ENCODE results near the gene PLCB2.

The PLCB2 gene, protein sequence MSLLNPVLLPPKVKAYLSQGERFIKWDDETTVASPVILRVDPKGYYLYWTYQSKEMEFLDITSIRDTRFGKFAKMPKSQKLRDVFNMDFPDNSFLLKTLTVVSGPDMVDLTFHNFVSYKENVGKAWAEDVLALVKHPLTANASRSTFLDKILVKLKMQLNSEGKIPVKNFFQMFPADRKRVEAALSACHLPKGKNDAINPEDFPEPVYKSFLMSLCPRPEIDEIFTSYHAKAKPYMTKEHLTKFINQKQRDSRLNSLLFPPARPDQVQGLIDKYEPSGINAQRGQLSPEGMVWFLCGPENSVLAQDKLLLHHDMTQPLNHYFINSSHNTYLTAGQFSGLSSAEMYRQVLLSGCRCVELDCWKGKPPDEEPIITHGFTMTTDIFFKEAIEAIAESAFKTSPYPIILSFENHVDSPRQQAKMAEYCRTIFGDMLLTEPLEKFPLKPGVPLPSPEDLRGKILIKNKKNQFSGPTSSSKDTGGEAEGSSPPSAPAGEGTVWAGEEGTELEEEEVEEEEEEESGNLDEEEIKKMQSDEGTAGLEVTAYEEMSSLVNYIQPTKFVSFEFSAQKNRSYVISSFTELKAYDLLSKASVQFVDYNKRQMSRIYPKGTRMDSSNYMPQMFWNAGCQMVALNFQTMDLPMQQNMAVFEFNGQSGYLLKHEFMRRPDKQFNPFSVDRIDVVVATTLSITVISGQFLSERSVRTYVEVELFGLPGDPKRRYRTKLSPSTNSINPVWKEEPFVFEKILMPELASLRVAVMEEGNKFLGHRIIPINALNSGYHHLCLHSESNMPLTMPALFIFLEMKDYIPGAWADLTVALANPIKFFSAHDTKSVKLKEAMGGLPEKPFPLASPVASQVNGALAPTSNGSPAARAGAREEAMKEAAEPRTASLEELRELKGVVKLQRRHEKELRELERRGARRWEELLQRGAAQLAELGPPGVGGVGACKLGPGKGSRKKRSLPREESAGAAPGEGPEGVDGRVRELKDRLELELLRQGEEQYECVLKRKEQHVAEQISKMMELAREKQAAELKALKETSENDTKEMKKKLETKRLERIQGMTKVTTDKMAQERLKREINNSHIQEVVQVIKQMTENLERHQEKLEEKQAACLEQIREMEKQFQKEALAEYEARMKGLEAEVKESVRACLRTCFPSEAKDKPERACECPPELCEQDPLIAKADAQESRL

DNA sequence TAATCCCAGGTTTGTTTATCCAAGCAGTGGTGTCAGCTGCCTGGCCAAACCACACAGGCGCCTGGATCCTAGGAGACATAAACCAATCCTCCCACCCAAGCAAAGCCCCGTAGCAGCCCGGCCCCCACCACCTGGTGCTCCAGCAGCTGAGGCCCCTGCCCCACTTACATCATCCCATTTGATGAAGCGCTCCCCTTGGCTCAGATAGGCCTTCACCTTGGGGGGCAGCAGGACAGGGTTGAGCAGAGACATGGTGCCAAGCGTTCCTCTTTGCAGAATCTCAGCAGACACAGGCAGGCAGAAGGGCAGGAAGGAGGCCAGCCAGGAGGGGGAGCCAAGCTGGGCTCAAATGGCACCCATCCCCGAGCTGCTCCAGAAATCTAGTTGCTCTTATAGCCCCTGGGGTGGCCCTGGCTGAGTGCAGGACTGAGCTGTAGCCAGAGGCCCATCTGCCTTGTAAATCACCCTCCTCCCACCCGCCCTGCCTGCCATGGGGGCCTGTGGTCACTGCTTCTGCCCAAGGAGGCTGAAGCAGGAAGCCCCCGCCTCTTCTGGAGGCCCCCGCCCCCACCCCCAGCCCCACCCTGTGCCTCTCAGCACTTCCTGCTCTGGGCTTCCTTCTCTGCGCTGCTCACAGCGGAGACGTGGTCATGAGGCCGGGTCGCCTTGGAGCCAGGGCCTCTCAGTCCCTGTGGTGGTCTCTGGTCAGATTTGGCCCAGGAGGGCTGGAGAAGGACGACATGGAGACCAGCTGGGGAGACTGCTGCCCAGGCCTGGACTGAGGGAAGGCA is at the start of gene PLCB2:
Gene PLCB2, minus strand, starts transcription at position 515 of the 791 bp plus-strand sequence. Its CDS starts 263 bp downstream, at position 252.
- no peak for DNase-seq (ENCODE audit: low spot score)

DNA sequence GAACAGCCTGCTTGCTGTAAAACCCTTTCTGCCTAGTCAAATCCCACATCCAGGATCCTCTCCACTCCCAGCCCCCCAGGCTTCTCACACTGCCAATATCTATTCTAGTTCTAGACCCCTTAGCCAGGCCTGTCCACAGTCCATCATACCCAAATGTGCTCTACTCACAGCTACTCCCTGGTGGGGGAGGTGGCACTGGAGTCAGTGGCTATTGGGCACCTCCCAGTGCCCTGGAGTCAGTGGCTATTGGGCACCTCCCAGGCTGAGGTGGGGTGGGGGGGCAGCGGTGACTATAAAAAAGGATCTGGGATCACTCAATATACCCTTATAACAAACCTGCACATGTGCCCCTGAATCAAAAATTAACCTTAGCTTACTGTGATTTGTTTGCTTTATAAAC is 49.5 kb upstream of the PLCB2 start:
- no peak for DNase-seq (ENCODE audit: low spot score)

DNA sequence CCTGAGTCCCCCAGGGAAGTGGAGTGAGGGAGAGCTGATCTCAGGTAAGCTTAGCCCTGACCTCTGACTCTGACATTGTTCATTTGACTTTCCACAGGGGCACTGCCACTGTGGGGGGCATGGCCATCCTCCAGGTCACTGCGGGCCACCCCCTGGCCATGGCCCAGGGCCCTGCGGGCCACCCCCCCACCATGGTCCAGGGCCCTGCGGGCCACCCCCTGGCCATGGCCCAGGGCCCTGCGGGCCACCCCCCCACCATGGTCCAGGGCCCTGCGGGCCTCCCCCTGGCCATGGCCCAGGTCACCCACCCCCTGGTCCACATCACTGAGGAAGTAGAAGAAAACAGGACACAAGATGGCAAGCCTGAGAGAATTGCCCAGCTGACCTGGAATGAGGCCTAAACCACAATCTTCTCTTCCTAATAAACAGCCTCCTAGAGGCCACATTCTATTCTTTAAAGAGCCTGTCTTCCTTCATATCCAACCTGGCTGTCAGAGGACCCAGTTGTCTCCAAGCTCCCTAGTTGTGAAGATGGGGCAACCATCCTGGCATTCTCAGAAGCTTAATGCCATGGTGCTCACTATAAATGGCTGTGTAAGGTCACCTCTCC is 48.3 kb upstream of the PLCB2 start:
- DNase-seq (ENCODE audit: low spot score): no peak

DNA sequence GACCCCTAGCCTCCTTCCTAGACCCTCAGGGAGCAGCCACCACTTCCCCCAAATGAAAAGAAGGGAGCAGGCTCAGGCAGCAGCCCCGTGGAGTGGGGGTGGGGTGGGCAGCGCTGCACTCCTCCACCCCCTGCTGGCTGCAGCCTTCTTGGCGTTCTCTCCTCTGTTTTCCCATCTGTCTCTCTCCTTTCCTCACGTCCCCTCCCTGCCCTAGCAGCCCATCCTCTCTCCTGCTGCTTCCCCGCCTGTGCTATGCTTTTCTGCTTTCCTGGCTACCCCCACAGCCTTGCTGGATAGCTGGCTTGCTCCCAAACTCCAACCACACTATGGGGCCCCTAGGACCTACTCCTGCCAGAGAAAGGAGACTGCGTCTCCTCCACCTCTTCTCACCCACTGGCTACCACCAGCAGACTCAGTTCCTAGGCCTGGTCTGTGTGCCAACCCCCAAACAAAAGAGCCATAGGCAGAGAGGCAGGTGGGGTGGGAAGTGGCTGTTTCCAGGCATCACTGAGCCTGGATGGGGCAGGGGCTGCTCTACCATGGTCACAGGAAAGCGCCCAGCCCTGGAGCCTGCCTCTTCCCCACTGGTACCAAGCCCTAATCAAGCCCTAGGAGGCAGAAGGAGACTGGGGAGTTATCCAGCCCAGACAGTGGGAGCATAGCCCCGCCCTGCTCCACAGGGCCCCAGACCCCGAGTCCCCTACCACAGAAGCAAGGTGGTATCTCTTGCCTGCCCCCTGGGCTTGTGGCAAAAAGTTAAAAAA is 46.9 kb upstream of the PLCB2 start:
- no peak for DNase-seq (ENCODE audit: low spot score)

DNA sequence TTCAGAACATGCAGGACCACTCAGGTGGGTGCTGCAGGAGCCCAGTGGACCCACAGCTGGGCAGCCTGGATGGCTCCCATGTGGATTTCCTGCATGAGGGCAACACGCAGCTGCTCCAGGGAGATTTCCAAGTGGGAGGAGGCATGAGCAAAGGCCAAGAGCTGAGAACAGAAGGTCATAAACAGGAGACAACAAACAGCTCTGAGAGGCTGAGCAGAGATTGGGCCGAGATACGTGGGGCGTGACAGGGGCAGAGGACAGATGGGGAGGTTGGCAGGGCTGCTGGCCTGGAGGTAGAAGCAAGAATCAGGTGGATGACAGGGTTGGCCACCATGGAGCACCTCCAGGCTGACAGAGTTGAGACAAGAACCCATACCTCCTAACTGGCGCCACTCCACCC is 46.0 kb upstream of the PLCB2 start:
- DNase-seq (ENCODE audit: low spot score): no peak

DNA sequence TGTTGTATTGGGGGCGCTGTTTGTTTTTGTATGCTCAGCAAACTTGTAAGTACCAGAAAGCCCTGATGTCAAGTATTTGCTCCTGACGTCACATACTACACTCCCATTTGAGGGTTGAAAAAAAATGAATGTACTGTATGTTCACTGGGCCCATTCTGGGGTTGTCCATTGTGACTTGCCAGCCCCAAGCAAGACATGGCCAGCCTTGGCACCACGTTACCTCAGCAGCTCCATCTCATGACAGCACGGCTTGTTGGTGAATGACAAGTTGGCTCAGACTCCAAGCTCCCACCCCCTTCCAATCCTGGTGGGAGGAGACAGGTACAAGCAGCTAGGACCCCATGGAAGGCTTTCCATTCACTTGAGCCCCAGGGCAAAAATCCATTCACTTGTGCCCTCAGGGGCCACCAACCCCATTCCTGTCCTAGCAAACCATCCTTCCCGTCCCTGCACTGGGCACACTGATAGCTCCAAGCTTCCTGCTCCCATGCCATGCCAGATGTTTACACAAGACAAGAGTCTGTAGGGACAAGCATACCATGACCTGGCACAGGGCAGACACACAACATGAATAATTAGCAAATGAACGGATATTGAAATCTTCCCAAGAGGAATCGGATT is 44.7 kb upstream of the PLCB2 start:
- no peak for DNase-seq (ENCODE audit: low spot score)

DNA sequence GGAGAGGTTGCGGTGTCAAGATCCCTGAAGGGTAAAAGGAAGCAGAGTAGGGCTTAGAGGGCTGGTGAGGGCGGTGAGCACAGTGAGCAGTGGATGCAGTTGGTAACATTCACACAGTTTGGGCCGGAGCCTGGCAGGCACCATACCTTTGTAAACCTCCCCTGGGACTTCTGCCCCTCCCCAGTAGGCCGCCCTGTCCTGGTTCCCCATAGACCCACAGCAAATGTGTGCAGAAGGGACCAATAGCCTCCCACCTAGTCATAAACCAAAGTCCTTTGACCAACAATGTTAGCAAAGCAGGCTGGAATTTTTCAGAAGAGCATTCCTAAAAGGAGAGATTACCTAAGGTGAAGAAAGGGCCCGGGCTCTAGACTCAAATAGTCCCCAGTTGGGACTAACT is 41.4 kb upstream of the PLCB2 start:
- no peak for DNase-seq (ENCODE audit: low spot score)

- no peak for DNase-seq (ENCODE audit: low spot score)
Measured at GRCh38 chr15:40348474-40348870, 40.7 kb upstream of the PLCB2 start.

DNA sequence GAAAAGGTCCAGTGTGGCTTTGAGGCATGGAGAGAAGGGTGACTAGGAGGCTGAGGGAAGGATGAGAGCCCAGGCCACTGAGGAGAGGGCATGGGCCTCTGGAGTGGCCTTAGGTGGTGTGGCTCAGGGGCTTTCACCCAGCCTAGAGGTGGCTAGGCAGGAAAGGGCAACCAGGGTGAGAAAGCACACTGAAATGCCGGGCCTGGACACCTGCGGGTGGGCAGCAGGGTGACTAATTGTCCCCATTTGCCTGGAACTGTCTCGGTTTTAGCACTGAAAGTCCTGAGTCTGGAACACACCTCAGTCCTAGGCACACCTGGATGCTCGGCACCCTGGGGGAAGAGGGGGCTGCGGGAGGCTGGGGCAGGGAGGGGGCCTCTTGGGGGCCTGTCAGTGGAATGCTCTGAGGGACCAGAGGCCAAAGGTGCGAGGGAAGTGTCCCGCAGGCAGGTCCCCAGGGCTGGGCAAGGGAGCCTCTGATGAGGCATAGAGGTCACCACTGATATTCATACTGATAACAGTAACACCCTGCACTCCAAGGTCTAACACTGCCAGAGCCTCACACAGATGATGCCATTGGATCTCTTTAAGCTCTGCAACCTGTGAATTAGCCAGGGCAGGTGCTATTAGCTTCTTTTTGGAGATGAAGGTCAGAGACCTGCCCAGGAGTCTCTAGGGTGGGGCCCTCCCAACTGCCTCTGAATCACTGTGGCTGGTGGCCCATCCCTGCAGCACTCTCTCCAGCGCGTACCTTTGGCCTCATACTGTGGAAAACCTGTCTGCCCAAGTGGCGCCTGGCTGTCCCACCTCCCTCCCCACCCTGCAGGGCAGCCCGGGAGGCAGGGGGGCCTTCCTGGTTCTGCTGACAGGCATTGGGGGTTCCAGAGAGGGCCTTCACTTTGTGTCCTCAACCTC is 40.1 kb upstream of the PLCB2 start:
- no peak for DNase-seq (ENCODE audit: low spot score)

GRCh38 chr15:40346579-40347558 is 39.1 kb upstream of the PLCB2 start:
- DNase-seq (ENCODE audit: low spot score): no peak

GRCh38 chr15:40345867-40346578 is 38.3 kb upstream of the PLCB2 start:
- DNase-seq (ENCODE audit: low spot score): no peak

GRCh38 chr15:40345225-40345866 is 37.6 kb upstream of the PLCB2 start:
- no peak for DNase-seq (ENCODE audit: low spot score)

DNA sequence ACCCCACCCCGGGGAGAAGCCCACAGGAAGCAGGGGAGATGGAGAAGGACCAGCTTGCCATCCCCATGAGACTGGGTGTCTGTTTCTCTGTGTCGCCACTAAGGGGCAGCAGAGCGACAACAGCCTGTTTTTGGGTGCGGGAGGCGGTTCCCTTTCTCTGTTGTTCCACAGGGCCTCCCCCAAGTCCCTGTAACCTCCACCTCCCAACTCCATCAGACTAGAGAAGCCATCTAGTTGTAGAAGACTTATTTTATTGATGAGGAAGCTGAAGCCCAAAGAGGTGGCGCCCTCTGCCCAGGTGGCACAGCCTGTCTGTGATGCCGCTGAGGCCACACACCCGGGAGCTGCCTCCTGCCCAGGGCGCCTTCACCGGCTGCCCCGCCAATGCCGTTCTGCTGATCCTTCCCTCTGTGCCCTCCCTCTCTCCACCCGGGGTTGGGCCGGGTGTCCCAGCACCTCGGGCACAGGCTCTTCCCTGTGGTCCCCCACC is 36.9 kb upstream of the PLCB2 start:
- no peak for DNase-seq (ENCODE audit: low spot score)

GRCh38 chr15:40344217-40344616 is 36.5 kb upstream of the PLCB2 start:
- DNase-seq (ENCODE audit: low spot score): no peak

DNA sequence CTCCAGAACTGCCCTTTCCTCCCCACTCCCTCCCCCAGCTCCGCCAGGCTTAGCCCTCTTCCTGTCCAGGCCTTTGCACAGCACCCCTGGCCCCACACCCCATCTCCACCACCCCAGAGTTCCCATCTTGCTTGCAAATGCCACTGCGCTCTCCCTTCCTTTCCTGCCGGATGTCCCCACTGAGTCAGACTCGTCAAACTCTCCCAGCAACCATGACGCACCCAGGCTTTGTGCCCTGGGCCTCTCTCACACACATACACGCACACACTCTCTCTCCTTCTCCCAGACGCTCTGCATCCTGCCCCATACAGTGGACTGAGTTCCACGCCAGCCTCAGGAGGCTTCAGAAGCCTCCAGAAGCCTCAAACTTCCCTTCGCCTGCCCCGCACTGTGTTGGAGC is 35.8 kb upstream of the PLCB2 start:
- no peak for DNase-seq (ENCODE audit: low spot score)
